HL-60 (cell line): ENCODE results near the gene SMURF1.
"Not testable (repeated sequence)": the region's sequence is repeated elsewhere in the genome, so short reads cannot be mapped to it uniquely, and the experiment has no call there.

Experiments
- DNase-seq, 2 experiments: peaks; one replicate each; pipeline ENCODE4 v3.0.0-alpha.2; 2010 to 2020; ENCODE audit warnings: low read depth in 1 of 2, low spot score in 1 of 2
- H3K27ac ChIP-seq: fragments of 250-450 bp; sonication (Bioruptor Pico); replicated peaks from 2 replicates; pipeline ENCODE4 v1.5.1; 2020; ENCODE audit warnings: mild to moderate bottlenecking, moderate library complexity
- H3K27me3 ChIP-seq: fragments of 250-450 bp; sonication (Bioruptor Pico); 2 replicates; pipeline ENCODE4 v1.5.1; 2021; ENCODE audit warnings: mild to moderate bottlenecking, moderate library complexity; ENCODE audit not compliant: insufficient read depth, poor library complexity, severe bottlenecking
- H3K4me3 ChIP-seq: replicated peaks from 2 replicates; pipeline ENCODE4 v1.5.1; 2011; ENCODE audit warnings: mild to moderate bottlenecking, control low read depth, low read length; ENCODE audit not compliant: insufficient read depth
- CTCF ChIP-seq: IDR thresholded peaks from one replicate; pipeline ENCODE4 v1.5.1; 2011; ENCODE audit warnings: low read length, control low read depth, inconsistent platforms; ENCODE audit not compliant: insufficient read depth
- GABPA ChIP-seq: IDR thresholded peaks from 2 replicates; pipeline ENCODE4 v1.6.1; 2012; ENCODE audit warnings: low read depth
- POLR2AphosphoS5 ChIP-seq: IDR thresholded peaks from 2 replicates; pipeline ENCODE4 v1.6.1; 2012; ENCODE audit warnings: low read depth
- REST ChIP-seq: IDR thresholded peaks from 2 replicates; pipeline ENCODE4 v1.6.1; 2012; ENCODE audit warnings: low read depth; ENCODE audit not compliant: insufficient replicate concordance
- SPI1 ChIP-seq: IDR thresholded peaks from 2 replicates; pipeline ENCODE4 v1.6.1; 2012; ENCODE audit warnings: low read depth, mild to moderate bottlenecking, borderline replicate concordance

The SMURF1 gene

GRCh38 chr7:99165816-99166215, 21.9 kb upstream of the SMURF1 start:
- no peaks in the 10 kb centered on the region for H3K27me3 ChIP-seq
- no peak for TF ChIP-seq REST
- TF ChIP-seq SPI1, result no peak
- TF ChIP-seq POLR2AphosphoS5, result no peak
- no peak overlapping the region for H3K4me3 ChIP-seq
- no peak overlapping the region for H3K27ac ChIP-seq
- no peak for DNase-seq

- not testable (repeated sequence) for H3K27me3 ChIP-seq, DNase-seq, H3K27ac ChIP-seq, H3K4me3 ChIP-seq
These were observed 19.8 kb upstream of the SMURF1 start for GRCh38 chr7:99163669-99164068.

- no peak for DNase-seq
- H3K27ac ChIP-seq, result no peak overlapping the region
- H3K27me3 ChIP-seq, result no peaks in the 10 kb centered on the region
- no peak overlapping the region for H3K4me3 ChIP-seq
- TF ChIP-seq POLR2AphosphoS5 (no peak), CTCF (no peak), REST (no peak), SPI1 (no peak), GABPA (no peak)
These were observed 12.7 kb upstream of the SMURF1 start for GRCh38 chr7:99156649-99157048.

- no peak overlapping the region for H3K27ac ChIP-seq
- no peak for TF ChIP-seq REST
- TF ChIP-seq SPI1, result no peak; the same call in 1 of the 2 replicates
- TF ChIP-seq CTCF, result no peak
- no peak for TF ChIP-seq GABPA
- no peak for TF ChIP-seq POLR2AphosphoS5
- no peak overlapping the region for H3K4me3 ChIP-seq
- H3K27me3 ChIP-seq, result no peaks in the 10 kb centered on the region
- DNase-seq, result no peak
These were observed 11.3 kb upstream of the SMURF1 start for GRCh38 chr7:99155211-99155610.
